Neural progenitor cell (in vitro differentiated cells): Measurements from ENCODE around the gene GRID1.

Source experiments
- EZH2 ChIP-seq: fragments of 200-600 bp; sonication (generic); IDR thresholded peaks from 2 replicates; pipeline ENCODE4 v1.6.1; 2017; ENCODE audit warnings: antibody characterized with exemption, mild to moderate bottlenecking, moderate library complexity
- EZH2phosphoT487 ChIP-seq: fragments of 200-600 bp; sonication (generic); IDR thresholded peaks from 2 replicates; pipeline ENCODE4 v1.6.1; 2017; ENCODE audit warnings: antibody characterized with exemption
- TF ChIP-seq, protein P1 (sequence below): fragments of 200-600 bp; sonication (generic); IDR thresholded peaks from 2 replicates; pipeline ENCODE4 v1.5.1; 2017; ENCODE audit warnings: antibody characterized with exemption, mild to moderate bottlenecking

DNA sequence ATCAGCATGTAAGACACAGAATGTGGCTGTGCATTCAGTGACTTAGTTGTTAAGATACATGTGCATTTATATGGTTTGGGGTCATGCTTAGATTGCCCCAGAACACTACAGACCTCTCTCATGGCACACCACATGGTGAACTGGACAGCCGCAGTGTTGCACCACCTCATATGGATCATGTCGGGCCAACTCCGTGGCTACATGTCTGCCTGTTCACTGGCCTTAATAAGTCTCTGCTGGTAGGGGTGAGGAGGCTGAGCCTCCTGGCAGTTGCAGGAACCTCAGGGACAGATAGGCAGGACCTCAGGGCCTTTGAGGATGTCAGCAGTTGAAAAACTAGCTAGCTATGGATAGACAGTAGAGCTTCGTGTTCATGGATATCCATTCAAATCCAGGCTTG, 751.0 kb downstream of the GRID1 start:
- TF ChIP-seq EZH2phosphoT487: no peak
- TF ChIP-seq, protein P1, sequence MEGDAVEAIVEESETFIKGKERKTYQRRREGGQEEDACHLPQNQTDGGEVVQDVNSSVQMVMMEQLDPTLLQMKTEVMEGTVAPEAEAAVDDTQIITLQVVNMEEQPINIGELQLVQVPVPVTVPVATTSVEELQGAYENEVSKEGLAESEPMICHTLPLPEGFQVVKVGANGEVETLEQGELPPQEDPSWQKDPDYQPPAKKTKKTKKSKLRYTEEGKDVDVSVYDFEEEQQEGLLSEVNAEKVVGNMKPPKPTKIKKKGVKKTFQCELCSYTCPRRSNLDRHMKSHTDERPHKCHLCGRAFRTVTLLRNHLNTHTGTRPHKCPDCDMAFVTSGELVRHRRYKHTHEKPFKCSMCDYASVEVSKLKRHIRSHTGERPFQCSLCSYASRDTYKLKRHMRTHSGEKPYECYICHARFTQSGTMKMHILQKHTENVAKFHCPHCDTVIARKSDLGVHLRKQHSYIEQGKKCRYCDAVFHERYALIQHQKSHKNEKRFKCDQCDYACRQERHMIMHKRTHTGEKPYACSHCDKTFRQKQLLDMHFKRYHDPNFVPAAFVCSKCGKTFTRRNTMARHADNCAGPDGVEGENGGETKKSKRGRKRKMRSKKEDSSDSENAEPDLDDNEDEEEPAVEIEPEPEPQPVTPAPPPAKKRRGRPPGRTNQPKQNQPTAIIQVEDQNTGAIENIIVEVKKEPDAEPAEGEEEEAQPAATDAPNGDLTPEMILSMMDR: no peak
- no peak for TF ChIP-seq EZH2
